H4 (cell line): Measurements from ENCODE around the gene ADAM12. TPM values are rescaled to one million over a fixed set of nuclear protein-coding genes. Genes with fewer than 3 reads are reported as not detected.
"Not testable (repeated sequence)": the region's sequence is repeated elsewhere in the genome, so short reads cannot be mapped to it uniquely, and the experiment has no call there.

ENCODE experiments used
- DNase-seq: peaks from one replicate; pipeline ENCODE4 v3.0.0-alpha.2; 2015; ENCODE audit warnings: low spot score
- total RNA-seq: library from RNA; depleted of rRNA; stranded (reverse); fragments of >200 nt; shearing (Covaris generic); gene quantifications from 2 replicates; pipeline ENCODE4 v1.2.3, GENCODE V29; 2014

Gene ADAM12
- total RNA-seq, 1 experiment from 2014 or later, result 2.0 TPM

DNA sequence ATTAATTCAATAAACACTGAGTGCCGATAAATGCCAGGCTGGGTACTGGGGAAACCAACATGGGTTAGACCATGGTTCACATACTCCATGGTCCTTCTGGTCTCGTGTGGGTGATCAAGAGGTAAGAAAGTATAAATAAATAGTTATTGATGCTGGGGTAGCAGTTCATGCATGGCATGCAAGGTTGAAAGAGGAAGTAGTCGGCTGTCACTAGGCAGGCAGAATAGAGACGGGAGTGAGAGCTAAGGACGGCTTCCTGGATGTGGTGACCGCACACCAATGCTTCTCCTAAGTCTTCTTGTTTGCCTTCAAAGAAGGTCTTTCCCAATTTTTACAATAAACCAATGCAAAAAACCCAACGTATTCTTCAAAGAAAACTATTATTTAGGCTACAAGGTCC is 208.6 kb downstream of the ADAM12 start:
- no peak for DNase-seq

DNA sequence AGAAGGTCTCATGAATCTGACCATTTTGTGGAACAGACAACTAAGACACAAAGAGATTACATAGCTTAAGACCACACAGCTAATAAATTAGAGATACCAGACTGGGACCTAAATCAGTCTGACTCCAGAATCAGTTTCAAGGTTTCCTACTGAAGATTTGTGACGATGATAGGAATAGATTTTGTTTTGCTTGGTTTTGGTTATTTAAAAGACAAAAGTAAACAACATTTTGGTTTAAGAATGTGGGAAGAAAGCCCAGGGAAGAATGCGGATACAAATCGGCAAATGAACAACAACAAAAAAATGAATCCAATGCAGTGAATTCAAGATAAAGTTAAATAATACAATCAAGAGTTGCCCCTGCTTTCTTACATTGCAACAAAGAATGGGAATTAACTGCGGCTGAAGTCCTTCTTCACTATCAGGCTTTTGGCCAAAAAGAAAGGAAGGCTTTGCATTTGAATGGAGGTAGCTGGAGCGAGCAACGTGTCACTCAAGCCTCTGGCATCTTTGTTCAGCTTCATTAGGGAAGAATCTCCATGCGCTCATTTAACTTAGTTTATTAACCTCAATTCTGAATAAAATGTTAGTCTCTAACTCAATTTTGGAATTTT is 210.8 kb downstream of the ADAM12 start:
- DNase-seq, result no peak

DNA sequence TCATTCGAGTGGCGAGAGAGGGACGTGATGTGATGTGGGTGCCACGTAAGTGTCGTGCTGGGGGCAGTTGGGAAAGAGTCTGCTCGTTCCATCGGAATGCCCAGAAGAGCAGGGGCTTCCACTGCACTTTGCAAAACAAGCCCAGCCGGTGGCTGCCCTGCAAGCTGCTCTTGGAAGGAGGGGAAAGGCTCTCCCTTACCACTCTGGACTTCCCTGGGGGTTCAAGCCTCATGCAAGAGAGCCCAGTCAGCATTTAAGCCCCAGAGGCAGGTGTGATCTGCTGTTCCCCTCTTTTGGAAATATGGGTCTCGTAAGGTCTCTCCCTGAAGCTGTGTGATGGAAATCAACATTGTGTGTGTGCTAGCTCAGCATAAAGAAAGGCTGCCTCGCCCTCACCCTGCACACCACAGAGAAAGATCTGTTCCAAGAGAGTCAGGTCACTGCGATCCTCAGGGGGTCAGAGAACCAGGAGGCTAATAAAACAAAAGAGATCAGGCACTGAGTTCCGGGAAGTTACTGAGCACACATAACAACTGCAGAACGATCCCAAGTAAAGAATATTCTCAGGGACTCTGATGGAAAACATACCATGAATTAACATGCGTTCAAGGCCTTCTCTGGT is 212.5 kb downstream of the ADAM12 start:
- DNase-seq, result no peak

DNA sequence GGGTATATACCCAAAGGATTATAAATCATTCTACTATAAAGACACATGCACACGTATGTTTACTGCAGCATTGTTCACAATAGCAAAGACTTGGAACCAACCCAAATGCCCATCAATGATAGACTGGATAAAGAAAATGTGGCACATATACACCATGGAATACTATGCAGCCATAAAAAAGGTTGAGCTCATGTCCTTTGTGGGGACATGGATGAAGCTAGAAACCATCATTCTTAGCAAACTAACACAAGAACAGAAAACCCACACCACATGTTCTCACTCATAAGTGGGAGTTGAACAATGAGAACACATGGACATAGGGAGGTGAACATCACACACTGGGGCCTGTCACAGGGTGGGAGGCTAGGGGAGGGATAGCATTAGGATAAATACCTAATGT is 215.5 kb downstream of the ADAM12 start:
- not testable (repeated sequence) for DNase-seq

DNA sequence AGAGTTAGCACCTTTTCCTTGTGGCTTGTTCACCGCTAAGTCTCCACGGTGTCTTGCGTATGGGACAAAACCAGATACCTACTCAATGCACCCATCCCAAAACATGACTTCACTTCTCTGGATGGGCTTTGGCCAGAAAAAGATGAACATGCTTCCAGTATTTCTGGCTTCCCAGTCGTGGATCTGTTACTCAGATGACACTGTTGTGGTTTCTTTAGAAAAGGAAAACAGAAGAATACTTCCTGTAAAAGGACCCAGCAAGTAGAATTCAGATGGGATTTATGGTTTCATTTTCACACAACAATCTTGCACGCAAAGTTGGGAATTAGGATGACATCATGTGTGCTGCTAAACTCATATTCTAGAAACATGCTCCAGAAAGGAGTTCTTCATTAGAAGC is 216.7 kb downstream of the ADAM12 start:
- DNase-seq, result peak; percentile 85

DNA sequence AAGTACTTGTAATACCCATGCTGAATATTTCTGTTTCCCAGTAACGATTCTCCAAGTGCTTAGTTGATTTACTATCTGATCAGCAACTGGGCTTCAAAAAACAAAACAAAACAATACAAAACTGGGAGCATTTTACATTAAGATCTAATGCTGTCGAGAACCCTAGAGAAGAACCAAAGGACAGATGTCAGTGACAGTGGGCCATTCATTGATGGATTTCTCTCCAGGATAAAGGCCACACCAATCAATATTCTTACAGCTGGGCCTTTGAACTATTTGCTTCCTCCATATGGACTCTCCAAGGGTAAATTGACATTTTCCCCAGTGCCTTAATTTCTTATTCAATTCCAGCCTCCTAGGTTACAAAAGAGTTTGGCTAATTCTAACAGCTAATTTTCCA is 217.5 kb downstream of the ADAM12 start:
- no peak for DNase-seq

DNA sequence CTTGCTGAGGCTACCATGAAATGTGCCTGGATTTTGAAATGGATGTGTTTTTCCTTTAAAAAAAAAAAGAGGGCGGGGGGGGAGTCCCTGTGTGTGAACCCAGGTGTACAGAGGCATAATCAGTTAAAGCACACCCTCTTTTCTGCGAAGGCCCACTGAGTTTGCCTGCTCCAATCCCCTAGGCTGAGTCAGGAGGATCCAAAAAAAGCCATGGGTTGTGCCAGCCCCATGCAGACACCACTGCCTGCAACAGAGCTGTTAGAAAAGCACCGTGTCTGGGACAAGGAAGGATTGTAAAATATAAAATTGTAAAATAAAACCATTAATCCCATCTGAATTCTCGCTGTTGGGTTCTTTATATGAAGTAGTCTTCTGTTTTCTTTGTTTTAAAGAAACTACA is 217.9 kb downstream of the ADAM12 start:
- DNase-seq, result no peak

DNA sequence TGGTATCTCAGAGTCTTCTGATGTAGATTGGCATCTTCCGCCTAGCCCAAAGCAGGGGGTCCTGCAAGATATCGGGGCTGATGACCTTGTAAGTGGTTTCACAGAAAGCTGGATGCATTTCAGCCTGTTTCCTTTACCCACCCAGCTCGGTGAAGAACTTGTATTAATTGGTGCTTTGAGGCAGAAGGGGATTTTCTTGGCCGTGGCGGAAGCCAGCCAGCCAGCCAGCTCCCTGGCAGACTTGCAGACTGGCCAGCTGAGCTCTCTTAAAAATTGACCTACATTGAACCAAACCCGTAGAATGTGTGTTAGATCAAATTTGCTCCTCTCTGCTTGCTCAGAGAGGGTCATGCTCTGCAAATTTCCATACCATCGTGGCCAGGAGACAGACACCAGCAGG is 218.4 kb downstream of the ADAM12 start:
- no peak for DNase-seq

DNA sequence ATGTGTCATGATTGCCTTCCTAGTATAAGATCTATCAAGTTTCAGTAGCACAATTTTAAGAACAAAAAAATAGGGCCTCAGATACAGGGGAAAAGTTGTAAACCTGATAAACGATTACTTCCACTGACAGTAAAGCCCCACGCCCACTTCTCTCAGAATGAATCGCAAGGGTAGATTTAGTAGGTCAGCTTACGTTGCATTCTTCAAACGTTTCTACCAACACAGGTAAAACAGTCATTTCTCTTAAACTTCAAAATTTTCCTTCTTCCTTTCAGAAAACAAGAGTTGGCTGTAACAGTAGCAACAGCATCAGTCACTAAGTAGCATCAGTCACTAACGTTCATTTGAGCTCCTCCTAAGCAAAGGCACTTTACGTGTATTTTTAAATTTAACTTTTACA is 221.5 kb downstream of the ADAM12 start:
- no peak for DNase-seq

DNA sequence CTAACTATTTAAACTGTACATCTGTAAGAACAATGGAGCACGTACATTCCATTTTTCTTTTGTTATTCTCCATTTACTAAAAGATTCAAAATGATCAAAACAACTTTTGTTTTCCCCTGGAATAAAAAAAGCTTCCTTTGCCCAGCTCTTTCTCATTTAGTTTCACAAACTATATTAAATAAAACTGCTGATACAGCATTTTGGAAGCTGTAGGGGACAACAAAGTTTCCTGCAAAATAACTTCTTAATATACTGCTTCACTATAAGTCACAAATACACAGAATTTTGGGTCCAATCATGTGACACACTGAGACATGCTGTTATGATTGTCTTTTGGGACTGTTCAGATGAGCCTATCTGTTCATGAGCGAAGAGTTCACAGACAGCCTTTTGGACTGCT is 222.4 kb downstream of the ADAM12 start:
- DNase-seq, result no peak

DNA sequence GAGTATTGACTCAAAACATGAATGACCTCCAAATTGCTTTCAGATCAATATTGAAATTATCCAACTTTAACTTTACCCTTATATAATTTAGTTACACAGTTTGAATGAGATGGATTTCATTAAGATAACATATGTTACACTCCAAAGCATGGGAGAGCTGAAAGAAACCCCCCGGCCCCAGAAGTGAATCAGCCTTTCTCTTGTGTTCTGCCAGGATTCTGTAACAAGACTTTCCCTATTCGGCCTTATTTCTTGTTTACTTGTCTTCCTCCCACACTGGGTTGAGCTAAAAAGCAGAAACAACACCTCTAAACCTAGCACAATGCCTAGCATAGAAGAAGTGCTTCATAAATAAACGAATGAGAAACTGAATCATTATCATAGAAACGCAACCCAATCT is 224.8 kb downstream of the ADAM12 start:
- DNase-seq, result no peak

DNA sequence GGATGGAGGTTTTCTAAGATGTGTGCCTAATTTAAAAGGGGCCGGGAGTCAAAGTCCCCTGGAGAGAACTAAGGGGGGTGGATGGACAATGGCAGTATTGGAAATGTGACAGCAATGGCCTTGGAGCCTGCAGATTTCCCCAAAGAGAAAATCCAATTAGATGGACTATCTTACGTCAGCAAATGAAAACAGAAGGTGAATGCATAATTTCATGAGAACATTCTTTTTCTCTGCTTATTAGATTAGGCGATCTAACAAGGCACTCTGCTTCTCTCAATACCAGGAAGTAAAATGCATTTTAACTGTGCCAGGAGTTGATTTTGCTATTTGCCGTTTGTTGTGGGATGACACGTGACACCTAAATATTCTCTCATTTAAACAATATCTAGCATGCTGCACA is 226.6 kb downstream of the ADAM12 start:
- DNase-seq, result no peak

DNA sequence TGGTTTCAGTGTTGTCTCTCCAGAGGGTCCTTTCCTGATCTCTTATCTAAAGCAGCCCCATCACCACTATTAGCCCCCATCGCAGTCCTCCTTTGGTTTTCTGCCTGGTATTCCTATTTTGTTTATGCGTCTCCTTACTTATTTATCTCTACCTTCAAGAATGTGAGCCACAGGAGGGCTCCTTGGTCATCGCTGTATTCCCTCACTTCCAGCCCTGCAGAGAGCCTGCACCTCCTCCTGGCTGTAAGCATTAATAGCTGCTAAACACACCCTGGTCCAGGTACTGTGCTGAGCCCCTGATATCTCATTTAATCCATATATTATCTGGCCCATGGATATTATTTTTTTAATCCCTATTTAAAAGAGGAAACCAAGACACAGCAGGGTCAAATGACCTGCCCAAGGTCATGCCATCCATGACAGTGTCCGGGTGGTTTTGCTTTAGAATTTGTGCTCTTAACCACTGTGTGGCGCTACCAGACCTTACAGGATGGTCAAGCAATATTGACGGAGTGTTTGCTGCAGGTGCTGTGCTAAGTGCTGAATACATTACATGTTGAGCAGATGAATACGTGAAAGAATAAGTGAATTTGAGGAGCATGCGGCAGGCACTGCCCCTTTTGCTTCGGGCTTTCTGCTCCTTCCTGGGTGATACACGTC is 227.2 kb downstream of the ADAM12 start:
- peak; percentile 72 for DNase-seq

DNA sequence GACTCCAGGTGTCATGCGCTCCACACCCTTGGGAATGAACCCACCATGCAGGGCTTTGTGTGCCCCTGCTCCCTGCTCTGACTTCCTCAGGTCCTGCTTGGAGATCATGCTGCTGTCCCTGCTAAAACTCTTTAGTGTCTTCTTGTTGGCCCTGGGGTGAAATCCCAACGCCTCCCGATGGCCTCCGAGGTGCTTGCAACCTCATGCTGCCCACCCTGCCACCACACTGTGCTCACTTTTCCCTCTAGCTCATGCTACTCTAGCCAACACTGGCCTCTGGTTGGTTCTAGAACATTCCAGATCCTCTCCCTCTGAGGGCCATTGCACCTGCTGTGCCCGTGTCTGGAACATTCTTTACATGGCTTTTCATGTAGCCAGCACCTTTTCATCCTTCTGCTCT is 227.7 kb downstream of the ADAM12 start:
- peak; percentile 22 for DNase-seq

DNA sequence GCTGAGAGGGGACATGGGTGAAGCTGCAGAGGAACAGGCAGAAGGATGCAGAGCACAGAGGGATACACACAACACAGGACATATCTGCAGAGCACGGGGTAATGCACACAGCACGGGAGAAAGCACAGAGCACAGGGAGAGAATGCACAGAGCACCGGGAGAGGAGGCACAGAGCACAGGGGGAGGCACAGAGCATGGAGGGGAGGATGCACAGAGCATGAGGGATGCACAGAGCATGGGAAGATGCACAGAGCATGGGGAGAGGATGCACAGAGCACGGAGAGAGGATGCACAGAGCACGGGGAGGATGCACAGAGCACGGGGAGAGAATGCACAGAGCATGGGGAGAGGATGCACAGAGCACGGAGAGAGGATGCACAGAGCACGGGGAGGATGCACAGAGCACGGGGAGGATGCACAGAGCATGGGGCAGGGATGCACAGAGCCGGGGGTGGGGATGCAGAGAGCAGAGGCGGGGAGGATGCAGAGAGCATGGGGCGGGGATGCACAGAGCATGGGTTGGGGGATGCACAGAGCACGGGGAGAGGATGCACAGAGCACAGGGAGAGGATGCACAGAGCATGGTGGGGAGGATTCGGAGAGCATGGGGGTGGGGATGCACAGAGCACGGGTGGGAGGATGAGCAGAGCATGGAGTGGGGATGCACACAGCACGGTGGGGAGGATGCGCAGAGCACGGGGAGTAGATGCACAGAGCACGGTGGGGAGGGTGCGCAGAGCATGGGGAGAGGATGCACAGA is 230.0 kb downstream of the ADAM12 start:
- DNase-seq, result no peak

DNA sequence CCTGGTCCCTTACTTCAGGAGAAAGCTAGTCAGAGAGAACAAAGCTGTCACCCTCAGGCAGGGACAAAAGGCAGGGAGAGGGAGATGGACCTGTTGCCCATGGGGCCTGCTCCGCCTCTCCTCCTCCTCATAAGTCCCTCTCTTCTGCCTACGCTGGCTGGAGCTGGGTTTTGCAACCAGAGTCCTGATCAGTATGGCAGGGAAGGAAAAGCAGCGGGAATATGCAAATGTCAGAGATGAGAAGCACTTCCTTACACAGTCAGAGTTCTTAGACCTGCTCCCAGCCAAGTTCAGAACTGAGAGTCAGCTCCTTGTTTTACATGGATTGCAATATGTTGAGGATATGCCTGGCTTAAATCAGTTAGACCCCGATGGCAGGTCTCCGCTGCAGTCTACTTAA is 231.1 kb downstream of the ADAM12 start:
- DNase-seq, result no peak

DNA sequence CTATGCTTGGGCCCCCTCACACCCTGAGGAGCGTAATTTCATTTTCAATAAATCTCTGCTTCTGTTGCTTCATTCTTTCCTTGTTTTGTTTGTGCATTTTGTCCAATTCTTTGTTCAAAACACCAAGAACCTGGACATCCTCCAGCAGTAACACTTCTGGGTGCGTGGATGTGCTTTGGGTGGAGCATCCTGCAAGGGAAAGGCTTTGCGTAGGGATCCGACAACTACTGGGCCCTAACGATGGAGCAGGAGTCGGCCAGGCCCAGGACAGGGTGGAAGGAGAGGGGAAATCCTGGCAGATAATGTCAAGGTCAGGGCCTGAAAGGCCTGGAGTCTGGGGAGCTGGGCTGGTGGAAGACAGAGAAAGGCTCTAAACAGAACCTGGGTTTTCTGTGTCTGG is 231.8 kb downstream of the ADAM12 start:
- DNase-seq, result no peak

DNA sequence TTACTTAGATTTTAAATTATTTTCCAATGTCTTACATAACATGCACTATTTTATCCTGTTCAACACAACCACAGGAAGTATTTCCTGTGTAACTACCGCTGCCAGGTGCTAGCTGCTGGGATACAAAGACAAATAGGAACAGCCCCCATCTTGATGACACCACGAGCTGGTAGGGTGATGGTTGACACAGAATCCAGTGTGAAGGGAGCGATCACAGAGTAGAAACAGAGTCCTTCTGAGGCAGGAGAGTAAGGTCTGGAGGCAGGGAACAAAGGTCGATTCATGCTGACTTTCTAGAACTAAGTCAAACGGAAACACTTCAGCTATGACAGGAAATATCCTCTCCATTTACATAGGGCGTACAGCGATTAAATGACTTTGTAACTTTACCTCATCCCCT is 232.3 kb downstream of the ADAM12 start:
- DNase-seq, result no peak

DNA sequence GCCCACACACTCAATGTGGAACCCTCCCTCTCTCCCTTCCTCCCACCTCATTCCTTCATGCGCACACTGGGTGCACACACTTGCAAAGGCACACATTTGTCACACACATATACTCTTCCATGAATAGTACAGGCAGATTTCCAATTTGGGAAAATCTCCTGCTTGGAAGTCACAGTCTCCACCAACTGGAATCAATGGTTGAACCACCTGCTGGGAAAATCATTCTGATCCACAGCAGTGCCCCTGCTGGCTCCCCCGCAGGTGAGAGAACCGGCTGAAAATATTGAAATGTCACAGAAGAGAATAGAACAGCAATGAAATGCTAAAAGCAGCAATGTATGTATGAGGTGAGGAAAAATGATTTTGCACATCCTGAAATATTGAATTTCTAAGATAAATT is 232.7 kb downstream of the ADAM12 start:
- DNase-seq, result no peak

DNA sequence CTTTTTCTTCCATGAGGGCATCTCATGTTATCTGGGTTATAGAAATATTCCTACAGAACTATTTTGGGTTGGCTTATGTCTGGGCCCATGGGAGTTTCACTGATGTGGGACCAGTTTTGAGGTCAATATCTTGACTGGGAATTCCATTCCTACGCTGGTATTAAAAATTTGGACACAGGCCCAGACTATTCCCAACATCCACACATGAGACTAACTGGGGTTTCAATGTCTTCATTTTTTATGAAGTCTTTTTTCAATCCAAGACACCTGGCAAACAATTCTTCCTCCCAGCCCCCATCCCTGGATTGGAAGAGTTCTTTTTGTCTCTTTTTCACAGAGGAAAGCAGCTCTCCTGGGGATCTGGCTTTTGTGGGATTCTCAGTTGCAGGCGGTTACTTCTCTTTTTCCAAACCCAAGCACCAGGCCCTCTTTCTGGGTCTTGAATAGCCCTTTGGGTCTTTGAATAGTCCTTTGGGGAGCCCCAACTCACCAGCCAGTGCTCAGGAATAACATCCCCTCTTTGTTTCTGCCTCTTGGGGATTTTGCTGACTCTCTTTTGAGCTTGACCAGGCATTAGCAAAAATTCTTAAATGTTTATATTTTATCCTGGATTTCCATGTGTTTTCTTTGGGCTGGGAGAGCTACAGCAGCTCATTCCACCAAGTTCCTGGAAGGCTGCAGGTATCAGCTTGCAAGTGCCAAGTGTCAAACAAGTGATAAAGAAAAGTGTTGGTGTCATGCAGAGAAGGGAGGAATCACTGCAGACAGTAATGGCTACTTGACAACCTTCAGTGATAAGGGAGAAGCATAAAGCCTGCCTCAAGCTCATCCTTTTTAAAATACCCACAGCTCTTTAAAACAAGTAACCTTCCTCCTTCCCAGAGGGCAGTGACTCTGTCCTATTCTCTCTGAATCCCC is 234.3 kb downstream of the ADAM12 start:
- no peak for DNase-seq

DNA sequence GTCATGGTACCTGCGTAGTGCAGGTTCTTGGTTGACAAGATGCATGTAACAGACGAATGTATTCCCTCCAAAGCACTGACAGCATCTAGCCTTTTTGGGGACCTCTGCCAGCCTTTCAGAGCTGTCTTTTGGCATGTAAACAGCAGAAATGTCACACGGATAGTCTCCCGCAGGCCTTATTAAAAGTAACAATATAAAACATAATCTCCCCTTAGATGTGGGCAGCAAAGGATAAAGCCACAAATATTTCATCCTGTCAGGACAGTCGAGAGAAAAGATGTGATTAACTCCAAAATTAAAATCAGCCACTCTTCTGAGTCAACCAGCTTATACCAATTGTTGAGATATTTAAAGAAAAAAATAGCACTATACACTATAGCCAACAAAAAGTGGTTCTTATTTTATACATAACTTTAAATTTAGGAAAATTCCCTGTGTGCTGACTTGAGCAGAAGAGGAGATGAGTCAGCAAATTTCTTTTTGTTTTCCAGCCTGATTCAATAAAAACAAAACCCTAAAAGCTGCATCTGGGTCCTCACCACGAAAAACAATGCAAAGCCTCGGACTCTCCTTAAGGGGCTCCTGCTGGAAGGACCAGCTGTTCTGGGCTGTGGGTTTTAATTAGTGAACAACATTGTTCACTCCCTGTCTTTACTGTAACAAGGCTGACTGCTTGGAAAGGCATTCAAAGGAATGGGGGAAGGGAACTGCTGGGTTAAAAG is 240.2 kb downstream of the ADAM12 start:
- DNase-seq, result peak; percentile 81
